ENCODE measurements around the gene RANGRF.

RANGRF gene

DNA sequence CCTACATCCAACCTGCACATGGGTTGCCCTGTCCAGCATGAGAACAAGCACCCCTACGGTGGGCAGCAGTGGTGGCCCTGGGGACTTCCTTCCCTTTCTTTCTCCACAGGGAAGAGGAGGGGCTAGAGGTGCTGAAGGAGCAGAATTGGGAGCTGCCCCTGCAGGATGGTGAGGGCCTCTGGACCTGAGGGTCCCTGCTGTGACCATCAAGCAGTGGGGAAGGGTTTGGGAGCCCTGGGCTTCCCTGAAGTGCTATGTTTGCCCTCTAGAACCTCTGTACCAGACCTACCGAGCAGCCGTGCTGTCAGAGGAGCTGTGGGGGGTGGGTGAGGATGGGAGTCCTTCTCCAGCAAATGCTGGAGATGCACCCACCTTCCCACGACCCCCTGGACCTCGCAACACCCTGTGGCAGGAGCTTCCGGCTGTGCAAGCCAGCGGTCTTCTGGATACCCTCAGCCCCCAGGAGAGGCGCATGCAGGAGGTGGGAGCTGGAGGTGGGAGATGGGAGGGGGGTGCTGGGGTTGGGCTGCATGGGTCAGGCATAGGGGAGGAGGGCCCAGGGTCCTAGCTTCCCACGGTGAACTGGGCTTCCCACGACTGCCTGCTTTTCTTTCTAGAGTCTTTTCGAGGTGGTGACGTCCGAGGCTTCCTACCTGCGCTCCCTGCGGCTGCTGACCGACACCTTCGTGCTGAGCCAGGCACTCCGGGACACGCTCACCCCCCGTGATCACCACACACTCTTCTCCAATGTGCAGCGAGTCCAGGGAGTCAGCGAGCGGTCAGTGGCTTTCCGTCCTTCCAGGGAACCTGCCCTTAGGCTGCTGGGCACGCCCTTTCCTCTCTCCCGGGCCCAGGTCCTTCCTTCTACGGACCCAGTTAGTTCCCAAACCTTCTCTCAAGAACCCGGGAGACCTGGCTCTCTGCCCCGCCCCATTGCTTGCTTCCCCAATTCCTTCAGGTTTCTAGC, 26.6 kb downstream of the RANGRF start:
- DNase-seq = no peak

DNA sequence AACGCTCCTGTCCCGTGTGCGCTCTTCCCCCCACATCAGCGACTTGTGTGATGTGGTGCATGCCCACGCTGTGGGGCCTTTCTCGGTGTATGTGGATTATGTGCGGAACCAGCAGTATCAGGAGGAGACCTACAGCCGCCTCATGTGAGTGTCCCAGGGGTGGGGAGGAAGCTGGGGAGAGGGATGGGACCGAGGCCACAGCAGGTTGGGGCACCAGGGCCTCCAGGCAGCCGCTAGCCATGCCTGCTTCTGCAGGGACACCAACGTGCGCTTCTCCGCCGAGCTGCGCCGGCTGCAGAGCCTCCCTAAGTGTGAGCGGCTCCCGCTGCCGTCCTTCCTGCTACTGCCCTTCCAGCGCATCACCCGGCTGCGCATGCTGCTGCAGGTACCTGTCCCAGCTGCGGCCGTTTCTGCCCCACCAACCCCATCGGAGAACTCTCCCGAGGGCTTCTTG, 27.3 kb downstream of the RANGRF start:
- no peak for DNase-seq

DNA sequence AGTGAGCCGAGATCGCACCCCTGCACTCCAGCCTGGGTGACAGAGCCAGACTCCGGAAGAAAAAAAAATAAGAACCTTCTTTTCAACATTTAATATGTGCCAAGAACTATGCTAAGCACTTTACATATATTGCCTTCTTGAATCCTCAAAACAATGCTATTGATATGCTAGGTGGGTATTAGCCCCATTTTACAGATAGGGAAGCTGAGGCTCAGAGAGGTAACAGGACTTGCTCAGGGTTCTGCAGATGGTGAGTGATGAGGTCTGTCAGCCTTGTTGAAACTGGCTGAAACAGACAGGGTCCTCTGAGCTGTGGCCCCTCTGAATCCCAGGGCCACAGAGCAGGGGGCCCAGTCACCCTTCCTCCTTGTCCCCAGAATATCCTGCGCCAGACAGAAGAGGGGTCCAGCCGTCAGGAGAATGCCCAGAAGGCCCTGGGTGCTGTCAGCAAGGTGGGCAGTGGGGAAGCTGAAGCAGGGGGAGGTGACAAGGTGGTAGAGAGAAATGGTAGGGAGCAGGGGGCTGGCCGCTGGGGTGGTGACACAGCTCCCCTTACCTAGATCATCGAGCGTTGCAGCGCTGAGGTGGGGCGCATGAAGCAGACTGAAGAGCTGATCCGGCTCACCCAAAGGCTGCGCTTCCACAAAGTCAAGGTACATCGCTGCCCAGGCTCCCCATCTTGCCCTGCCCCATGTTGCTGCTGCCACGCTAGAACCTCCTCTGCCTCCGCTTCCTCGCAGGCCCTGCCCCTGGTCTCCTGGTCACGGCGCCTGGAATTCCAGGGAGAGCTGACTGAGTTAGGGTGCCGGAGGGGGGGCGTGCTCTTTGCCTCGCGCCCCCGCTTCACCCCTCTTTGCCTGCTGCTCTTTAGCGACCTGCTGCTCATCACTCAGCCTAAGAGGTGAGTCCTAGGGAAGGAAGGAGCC, 29.8 kb downstream of the RANGRF start:
- DNase-seq = no peak

DNA sequence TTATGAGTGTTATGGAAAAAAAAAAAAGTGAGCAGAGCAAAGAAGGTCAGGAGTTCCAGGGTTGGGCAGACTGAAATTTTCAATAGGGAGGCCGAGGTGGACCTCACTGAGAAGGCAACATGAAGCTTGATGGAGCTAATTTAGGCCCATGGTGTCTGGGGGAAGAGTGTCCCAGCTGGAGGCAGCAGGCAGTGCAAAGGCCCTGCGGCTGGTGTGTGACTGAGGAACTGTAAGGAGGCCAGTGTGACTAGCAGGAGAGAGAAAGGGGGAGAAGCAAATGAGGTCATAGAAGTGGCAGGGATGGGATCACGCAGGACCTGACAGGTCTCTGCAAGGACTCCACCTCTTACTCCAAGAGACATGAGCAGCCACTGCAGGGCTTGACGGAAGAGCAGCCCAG, 31.8 kb downstream of the RANGRF start:
- no peak for DNase-seq

DNA sequence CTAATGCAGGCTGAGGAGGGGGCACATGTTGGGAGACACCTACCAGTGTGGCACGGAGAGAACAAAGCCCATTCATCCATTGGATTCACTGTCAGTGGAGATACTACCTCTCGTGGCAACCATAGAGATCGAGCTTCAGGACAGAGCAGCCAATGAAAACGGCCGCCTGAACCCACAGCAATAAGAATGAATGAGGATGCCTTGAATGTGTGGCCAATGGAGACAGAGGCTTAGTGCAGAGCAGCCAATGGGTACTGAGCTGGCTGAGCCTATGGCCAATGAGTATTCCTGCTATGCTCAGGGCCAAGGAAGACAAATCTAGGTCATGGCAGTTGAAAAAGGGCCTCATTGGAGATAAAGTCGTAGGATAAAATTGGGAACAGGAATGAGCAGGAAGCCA, 32.5 kb downstream of the RANGRF start:
- no peak for DNase-seq

DNA sequence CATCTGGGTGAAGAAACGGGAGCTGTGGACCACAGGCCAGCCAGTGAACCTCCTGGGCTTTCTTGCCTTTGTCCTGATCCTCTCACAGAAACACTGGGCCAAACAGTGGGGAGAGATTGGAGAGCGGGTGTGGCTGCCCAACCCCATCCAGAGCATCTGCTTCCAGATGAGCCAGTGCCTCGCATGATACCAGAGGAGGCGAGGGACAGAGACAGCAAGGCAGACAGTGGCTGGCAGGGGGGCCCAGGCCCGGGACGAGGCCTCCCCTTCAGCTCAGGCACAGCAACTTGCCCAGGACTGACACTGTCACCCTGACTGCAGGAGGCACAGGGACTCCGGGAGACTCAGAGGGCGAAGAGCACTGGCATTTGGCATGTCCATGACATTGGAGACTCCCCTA, 33.6 kb downstream of the RANGRF start:
- peak; percentile 67 for DNase-seq

DNA sequence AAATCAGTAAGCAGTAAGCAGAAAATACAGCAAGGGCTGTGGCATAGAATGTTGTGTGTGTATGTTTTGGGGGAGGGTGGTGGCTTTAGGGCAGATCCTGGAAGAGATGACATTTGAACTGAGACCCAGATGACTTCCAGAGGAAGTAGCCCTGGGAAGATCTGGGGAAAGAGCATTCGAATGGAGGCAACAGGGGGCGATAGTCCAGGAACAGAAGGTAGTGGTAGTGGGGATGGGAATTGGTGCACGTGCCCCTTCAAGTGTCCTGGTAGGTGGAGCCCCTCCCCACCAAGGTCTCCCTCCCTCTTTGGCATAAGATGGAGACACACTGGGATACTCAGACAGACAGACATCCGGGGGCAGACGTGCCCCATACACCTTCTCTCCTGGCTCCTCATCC, 35.7 kb downstream of the RANGRF start:
- DNase-seq = no peak

DNA sequence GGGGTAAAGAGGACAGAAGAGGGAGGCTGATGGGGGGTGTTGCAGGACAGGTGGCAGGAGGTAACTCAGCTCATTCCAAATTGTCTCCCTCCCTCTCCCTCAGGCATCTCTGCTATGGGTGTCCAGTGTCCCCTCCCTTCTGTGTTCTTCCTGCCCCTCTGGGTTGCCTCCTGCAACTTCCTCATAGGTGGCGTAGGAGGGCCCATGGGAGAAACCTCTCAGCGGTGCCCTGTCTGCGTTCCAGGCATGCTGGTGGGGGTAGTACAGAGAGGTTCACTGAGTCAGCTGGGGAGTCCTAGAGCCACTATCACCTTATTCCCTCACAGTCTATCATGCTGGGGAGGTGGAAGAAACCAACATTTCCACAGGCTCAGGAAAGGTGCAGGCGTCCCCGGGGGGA, 36.5 kb downstream of the RANGRF start:
- DNase-seq = peak; percentile 38

DNA sequence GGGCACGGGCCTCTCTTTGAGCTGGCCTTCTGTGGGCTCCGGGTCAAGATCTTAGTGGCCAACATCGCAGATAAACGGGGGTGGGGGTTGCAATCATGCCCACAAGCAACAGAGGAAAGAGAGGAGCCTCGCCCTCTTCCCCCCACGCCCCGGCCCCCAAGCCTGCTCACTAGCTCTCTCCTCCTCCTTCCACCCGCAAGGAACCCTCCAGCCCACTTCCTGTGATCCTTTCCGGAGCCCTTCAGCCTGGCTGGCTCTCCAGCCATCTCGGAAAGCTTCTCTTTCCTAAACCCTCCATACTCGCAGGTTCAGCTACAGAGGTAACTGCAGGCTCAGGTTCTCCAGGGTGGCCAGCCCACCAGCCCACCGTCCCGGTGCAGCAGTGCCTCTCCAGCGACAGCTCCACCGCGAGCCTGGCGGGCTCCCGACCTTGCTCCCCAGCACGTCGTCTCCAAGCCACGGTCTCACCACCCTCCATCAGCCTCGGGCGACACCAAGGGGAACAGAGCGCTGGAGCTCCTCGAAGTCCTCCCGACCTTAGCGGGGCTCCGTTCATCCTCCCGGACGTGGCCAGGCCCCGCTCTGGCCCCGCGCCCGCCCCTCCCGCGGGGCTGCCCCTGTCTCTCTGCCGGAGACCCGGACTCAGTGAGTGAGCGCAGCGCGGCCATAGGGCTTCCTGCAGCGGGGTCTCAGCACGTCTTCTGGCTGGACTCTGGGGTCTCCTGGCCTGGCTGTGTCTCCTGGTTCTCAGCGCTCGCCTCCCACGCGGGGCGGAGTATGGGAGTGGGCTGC, 38.2 kb downstream of the RANGRF start:
- DNase-seq = peak; percentile 84

DNA sequence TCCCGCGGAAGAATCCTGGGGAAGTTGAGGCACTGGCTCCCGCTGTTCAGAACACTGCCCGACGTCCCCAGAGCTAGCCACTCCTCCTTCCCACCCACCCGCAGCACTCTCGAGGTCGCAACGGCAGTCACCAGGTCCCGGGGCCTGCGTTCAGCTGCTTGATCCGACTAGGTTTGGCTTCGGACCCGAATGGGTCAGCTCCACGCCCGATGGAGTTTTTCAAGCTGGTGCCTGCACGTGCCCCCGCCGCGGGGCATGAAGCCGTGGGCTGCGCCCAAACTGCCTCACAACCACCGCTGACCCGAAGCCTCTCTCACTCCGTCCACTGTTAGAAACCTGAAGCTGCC, 38.8 kb downstream of the RANGRF start:
- DNase-seq = no peak

DNA sequence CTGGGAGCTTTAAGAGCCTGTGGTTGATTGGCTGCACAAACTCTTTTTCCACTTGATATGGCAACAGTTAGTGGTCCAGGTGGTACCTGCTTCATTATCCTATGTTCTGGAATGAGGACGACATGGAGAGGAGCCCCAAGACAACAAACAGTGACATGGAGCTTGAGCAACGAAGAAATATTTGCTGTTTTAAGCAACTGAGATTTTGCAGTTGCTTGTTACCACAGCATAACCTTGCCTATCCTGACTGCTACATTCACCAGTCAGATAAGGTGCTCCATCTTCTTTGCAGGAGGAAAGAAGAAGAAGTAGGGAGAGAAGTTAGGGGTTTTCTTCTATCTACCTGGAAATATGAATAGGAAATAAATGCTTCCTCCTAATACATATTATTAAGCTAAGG, 43.7 kb downstream of the RANGRF start:
- no peak for DNase-seq

DNA sequence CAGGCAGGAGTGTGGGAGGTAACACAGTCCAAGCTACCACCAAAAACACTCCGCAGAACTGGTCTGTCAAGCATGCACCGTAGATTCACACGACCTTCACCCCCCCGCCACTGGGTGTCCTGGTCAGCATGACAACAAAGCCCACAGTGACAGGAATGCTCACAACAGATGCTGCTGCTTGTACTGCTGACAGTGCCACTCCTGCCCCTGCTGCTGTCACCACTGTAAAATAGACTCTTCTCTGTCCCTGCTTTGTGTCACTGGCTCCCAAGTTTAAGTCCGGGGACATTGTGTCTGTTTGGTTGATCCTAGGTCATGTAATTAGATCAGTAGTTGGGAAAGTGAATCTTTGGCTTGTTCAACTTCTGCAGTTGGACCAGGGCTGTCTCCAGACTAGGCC, 44.2 kb downstream of the RANGRF start:
- DNase-seq = no peak

DNA sequence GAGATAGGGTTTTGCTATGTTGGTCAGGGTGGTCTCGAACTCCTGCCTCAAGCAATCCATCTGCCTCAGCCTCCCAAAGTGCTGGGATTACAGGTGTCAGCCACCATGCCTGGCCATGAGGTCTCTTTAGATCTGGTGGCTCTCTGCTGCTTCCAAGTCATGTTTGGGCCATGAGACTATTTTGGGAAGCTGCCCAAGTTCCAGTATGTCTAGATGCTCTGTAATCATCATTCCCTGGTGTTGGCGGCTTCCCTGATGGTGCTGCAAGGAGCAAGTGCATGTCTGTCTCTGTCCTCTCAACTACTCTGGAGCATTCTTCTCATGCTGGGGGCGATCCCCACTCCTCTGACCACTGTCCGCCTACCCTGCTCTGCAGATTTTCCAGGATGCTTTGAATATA, 44.8 kb downstream of the RANGRF start:
- no peak for DNase-seq

DNA sequence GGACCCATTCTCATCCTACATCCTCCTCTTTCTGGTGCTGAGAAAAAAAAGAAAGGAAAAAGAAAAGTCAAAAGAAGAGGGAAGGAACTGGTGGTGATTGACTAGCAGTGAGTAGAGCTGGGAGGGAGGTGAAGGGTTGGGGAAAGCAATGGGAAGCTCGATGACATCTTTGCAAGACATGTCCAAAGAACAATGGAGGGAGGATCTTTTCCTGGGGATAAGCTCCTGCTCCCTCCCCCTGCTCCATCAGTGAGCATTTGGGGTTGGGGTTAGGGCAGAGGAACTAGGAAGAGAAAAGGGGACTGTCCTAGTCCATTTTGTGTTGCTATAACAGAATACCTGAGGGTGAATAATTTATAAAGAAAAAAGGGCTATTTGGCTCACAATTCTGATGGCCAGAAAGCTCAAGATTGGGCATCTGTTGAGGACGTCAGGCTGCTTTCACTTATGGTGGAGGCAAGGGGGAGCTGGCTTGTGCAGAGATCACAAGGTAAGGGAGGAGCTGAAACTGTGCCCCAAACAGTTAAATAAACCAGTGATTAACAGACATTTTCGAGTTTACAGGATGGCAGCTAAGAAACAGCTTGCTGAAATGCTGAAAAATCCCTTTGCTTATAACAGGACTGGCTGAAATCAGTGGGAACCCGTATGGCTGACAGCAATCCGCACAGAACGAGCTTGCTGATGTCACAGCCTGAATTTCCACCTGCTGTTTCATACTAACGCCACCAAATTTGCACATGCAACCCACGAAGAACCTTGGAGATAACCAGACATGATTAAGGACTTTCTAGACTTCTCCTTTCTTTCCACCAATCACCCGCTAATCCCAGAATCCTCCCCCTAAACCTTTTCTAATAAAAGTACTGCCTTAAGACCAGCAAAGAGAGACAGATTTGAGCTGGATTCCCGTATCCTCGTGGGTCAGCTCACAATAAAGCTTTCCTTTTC, 49.6 kb downstream of the RANGRF start:
- peak; percentile 75 for DNase-seq

DNA sequence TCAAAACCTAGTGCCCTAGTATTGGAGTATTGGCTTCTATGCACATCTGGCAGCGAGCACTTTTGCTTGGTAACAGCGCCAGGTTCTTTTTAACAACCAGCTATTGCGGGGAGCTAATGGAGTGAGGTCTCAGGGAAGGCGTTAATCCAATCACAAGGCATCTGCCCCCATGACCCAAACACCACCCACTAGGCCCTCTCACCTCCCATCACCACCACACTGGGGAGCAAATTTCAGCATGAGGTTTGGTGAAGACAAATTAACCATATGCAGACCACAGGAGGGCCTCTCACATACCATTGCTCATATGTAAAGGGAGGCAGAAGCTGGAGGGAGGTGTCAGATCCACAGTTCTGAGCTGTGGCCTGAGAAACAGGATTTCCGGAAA, 50.3 kb downstream of the RANGRF start:
- no peak for DNase-seq

DNA sequence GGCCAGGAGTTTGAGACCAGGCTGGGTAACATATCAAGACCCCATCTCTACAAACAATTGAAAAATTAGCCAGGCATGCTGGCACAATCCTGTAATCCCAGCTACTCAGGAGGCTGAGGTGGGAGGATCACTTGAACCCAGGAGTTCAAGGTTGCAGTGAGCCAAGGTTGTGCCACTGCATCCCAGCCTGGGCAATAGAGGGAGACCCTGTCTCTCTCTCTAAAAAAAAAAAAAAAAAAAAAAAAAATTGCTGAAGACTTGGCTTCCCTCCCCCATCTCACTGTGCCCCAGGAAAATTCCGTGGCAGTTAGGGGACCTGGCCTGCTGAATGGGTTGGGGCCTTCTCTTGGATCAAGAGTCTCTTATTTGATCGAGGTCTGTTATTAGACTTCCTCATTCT, 51.1 kb downstream of the RANGRF start, which contains the start of gene ODF4:
ODF4 (plus strand) TSS at position 301 of the 400 bp plus-strand sequence. CDS start 212 bp downstream, outside the sequence.
- DNase-seq = no peak

All from hematopoietic multipotent progenitor cell treated with erythropoietin and hydrocortisone succinate and interleukin-3 and kit ligand, for 6 days (in vitro differentiated cells).